K562 (cell line): ENCODE measurements around the gene FIG4.

Experiments
- CHD1 ChIP-seq: fragments of 200-600 bp; sonication (generic); IDR thresholded peaks from one replicate; pipeline ENCODE4 v1.6.1; 2012; ENCODE audit warnings: mild to moderate bottlenecking, moderate library complexity, low read length, inconsistent platforms
- DIDO1 ChIP-seq: fragments of 450-650 bp; IDR thresholded peaks from 2 replicates; pipeline ENCODE4 v1.6.1; 2016; ENCODE audit warnings: low read depth, missing biosample characterization, missing genetic modification characterization
- E2F3 ChIP-seq: fragments of 250-450 bp; sonication (Bioruptor Pico); IDR thresholded peaks from 2 replicates; pipeline ENCODE4 v1.4.0; 2020; ENCODE audit warnings: mild to moderate bottlenecking
- KDM1A ChIP-seq, 2 experiments: fragments of 450-650 bp; IDR thresholded peaks; 2 replicates each; pipeline ENCODE4 v1.6.1; 2016; ENCODE audit warnings: mild to moderate bottlenecking in 2 of 2
- KLF16 ChIP-seq: IDR thresholded peaks from 2 replicates; pipeline ENCODE4 v1.6.1; 2016; ENCODE audit warnings: antibody characterized with exemption
- NFE2 ChIP-seq: IDR thresholded peaks from 2 replicates; pipeline ENCODE4 v1.6.1; 2014; ENCODE audit warnings: antibody characterized with exemption, low read depth
- TF ChIP-seq, protein P1 (sequence below): sonication (generic); formaldehyde crosslinking; IDR thresholded peaks from 2 replicates; pipeline ENCODE4 v1.8.1; 2023; ENCODE audit warnings: mild to moderate bottlenecking, missing genetic modification reagents
- TF ChIP-seq, protein P2 (sequence below), 3 experiments: IDR thresholded peaks in 2 of 3; conservative IDR thresholded peaks in 1 of 3; 2 replicates each; pipeline ENCODE4 v1.5.1; 2011 to 2012; ENCODE audit warnings: low read length in 3 of 3, mild to moderate bottlenecking in 3 of 3, control low read depth in 2 of 3, improper control_type of control experiment in 1 of 3, inconsistent platforms in 1 of 3, low read depth in 1 of 3, mixed read lengths in 1 of 3, moderate library complexity in 1 of 3; ENCODE audit not compliant: insufficient read depth in 2 of 3
- TF ChIP-seq, protein P3 (sequence below), 2 experiments: IDR thresholded peaks in 1 of 2; conservative IDR thresholded peaks in 1 of 2; 2 replicates each; pipeline ENCODE4 v1.6.1; 2016; ENCODE audit warnings: low read depth in 2 of 2, mild to moderate bottlenecking in 1 of 2, missing compliant biosample characterization in 1 of 2, missing genetic modification characterization in 1 of 2, moderate library complexity in 1 of 2

DNA sequence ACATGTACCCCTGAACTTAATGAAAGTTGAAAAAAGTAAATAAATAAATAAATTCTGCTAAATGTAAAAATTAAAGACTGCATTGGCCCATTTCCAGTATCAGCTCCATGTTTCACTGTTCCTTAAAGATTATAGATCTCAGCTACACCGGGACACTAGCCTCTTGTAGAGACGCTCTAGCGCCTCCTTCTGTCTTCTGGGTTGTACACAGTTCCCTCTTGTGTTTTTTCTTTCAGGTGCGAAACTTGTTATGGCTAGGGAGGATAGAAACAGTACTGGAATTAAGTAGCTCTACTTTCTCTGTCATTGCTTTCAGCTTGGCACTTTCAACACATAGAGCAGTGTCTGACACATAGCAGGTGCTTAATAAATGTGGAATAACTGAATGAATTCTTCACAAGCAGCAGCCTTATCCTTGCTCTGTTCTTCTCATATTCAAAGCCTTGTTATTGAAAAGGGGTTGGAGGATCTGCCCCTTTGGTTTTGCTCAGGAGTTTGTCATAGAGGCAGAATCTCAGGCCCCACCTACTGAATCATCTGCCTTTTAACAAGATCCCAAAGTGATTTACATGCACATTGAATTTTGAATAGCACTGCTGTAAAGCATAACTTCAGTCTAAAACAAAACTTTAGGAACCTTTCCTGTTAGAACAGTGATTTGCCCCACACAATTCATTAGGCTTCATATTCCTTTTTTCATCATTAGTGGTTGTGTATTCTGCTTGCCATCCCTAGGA is 92.3 kb downstream of the FIG4 start:
- no peak for TF ChIP-seq KLF16
- no peak for TF ChIP-seq E2F3 (CRISPR knock-in tag)
- no peak for TF ChIP-seq DIDO1 (tag)
- TF ChIP-seq, protein P1, sequence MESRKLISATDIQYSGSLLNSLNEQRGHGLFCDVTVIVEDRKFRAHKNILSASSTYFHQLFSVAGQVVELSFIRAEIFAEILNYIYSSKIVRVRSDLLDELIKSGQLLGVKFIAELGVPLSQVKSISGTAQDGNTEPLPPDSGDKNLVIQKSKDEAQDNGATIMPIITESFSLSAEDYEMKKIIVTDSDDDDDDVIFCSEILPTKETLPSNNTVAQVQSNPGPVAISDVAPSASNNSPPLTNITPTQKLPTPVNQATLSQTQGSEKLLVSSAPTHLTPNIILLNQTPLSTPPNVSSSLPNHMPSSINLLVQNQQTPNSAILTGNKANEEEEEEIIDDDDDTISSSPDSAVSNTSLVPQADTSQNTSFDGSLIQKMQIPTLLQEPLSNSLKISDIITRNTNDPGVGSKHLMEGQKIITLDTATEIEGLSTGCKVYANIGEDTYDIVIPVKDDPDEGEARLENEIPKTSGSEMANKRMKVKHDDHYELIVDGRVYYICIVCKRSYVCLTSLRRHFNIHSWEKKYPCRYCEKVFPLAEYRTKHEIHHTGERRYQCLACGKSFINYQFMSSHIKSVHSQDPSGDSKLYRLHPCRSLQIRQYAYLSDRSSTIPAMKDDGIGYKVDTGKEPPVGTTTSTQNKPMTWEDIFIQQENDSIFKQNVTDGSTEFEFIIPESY (CRISPR knock-in tag) = no peak
- TF ChIP-seq, protein P2, sequence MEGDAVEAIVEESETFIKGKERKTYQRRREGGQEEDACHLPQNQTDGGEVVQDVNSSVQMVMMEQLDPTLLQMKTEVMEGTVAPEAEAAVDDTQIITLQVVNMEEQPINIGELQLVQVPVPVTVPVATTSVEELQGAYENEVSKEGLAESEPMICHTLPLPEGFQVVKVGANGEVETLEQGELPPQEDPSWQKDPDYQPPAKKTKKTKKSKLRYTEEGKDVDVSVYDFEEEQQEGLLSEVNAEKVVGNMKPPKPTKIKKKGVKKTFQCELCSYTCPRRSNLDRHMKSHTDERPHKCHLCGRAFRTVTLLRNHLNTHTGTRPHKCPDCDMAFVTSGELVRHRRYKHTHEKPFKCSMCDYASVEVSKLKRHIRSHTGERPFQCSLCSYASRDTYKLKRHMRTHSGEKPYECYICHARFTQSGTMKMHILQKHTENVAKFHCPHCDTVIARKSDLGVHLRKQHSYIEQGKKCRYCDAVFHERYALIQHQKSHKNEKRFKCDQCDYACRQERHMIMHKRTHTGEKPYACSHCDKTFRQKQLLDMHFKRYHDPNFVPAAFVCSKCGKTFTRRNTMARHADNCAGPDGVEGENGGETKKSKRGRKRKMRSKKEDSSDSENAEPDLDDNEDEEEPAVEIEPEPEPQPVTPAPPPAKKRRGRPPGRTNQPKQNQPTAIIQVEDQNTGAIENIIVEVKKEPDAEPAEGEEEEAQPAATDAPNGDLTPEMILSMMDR (IDR thresholded peaks at IDR 0.05 in 2 of 3, conservative IDR thresholded peaks at IDR 0.05 in 1 of 3; ENCODE audit: insufficient read depth in 2 of 3, low read depth in 1 of 3, low read length in 3 of 3) = peak; percentile 65 to 80 (median 67)
- no peak for TF ChIP-seq NFE2
- TF ChIP-seq KDM1A (IDR thresholded peaks at IDR 0.05) = no peak
- TF ChIP-seq, protein P3, sequence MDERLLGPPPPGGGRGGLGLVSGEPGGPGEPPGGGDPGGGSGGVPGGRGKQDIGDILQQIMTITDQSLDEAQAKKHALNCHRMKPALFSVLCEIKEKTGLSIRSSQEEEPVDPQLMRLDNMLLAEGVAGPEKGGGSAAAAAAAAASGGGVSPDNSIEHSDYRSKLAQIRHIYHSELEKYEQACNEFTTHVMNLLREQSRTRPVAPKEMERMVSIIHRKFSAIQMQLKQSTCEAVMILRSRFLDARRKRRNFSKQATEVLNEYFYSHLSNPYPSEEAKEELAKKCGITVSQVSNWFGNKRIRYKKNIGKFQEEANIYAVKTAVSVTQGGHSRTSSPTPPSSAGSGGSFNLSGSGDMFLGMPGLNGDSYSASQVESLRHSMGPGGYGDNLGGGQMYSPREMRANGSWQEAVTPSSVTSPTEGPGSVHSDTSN (CRISPR knock-in tag; IDR thresholded peaks at IDR 0.05; ENCODE audit: low read depth) = no peak
- TF ChIP-seq, protein P3 (tag; conservative IDR thresholded peaks at IDR 0.05; ENCODE audit: low read depth) = no peak
- TF ChIP-seq CHD1 = no peak
